Uterus (tissue), 2 donors: ENCODE results near the gene OAS3.

Experiments
- POLR2A ChIP-seq, 2 donors: fragments of 450-650 bp; IDR thresholded peaks; one replicate each; pipeline ENCODE4 v1.6.1; 2016; ENCODE audit warnings: antibody characterized with exemption in 2 of 2, mild to moderate bottlenecking in 1 of 2, moderate library complexity in 1 of 2
- TF ChIP-seq, protein P1 (sequence below), 4 experiments: fragments of 200-600 bp in 2 of 4; fragments of 450-650 bp in 2 of 4; sonication (generic) in 2 of 4; IDR thresholded peaks; one replicate each; pipeline ENCODE4 v1.5.1; 2016 to 2019; ENCODE audit warnings: antibody characterized with exemption in 4 of 4, mild to moderate bottlenecking in 2 of 4, moderate library complexity in 1 of 4

DNA sequence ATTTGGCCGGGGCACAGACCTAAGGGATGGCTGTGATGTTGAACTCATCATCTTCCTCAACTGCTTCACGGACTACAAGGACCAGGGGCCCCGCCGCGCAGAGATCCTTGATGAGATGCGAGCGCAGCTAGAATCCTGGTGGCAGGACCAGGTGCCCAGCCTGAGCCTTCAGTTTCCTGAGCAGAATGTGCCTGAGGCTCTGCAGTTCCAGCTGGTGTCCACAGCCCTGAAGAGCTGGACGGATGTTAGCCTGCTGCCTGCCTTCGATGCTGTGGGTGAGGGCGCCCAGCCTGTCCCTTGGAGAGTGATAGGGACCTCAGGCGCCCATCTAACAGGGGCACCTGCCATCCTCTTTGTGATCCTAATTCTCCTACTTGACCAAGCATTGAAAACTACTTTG is 12.4 kb downstream of the OAS3 start:
- TF ChIP-seq, protein P1, sequence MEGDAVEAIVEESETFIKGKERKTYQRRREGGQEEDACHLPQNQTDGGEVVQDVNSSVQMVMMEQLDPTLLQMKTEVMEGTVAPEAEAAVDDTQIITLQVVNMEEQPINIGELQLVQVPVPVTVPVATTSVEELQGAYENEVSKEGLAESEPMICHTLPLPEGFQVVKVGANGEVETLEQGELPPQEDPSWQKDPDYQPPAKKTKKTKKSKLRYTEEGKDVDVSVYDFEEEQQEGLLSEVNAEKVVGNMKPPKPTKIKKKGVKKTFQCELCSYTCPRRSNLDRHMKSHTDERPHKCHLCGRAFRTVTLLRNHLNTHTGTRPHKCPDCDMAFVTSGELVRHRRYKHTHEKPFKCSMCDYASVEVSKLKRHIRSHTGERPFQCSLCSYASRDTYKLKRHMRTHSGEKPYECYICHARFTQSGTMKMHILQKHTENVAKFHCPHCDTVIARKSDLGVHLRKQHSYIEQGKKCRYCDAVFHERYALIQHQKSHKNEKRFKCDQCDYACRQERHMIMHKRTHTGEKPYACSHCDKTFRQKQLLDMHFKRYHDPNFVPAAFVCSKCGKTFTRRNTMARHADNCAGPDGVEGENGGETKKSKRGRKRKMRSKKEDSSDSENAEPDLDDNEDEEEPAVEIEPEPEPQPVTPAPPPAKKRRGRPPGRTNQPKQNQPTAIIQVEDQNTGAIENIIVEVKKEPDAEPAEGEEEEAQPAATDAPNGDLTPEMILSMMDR (IDR thresholded peaks at IDR 0.05) = no peak
- no peak for TF ChIP-seq POLR2A (IDR thresholded peaks at IDR 0.05)
